Measurements from ENCODE around the gene CMSS1. TPM values are rescaled to one million over a fixed set of nuclear protein-coding genes. Genes with fewer than 3 reads are reported as not detected.

Gene CMSS1
- total and polyA plus RNA-seq, 2 of the 13 experiments (the other 11 are each of a cell fraction or from before 2014, with no cell fraction given): 6.4 to 48.7 TPM

DNA sequence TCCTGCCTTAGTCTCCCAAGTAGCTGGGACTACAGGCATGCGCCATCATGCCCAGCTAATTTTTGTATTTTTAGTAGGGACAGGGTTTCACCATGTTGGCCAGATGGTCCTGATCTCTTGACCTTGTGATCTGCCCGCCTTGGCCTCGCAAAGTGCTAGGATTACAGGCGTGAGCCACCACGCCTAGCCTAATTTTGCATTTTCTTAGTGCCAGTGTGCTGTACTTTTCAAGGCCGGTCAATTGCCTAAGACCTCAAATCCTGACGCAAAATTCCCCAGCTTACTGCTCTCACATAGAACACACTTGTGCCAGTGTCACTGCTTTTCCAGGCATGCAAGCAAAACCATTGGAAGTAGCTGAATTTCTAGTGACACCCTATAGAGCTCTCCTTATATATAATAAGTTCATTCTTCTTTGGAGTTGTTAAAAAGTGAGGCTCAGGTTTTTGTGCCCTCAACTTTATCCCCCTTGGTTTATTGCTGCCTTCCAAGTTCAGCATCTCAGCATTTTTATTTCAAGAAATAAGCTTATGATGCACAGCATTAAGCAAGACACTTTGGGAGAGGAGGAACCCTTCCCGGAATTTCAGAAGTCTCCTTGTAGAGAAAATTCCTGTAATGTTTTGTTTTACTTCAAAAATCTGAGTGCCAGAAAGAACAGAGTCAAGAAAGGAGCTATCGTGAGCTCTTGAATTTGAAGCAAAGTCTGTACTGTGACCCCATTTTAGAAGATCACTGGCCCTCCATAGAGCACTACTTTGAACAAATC, 203.4 kb downstream of the CMSS1 start:
- intact Hi-C loops (cut with micrococcal nuclease; ENCODE audit: unreplicated experiment) (no loop called here), in situ Hi-C loops (cut with HindIII; ENCODE audit: extremely low pct_ligation_motif_present, low pct_unique_long_range_greater_than_20kb) (no loop called here)
- Histone ChIP-seq H3K4me3 (replicated peaks in 1 of 3; ENCODE audit: insufficient read depth in 1 of 3, low read depth in 2 of 3, low read length in 3 of 3) (no peak overlapping the region), H3K36me3 (replicated peaks in 1 of 2; ENCODE audit: control insufficient read depth in 1 of 2, insufficient read depth in 2 of 2, low read length in 2 of 2) (no peaks in the 10 kb centered on the region), H2AFZ (ENCODE audit: low read length) (no peak overlapping the region), H3K27ac (ENCODE audit: extremely low read length, insufficient read depth, low read length) (no peak overlapping the region), H3K27me3 (ENCODE audit: control insufficient read depth in 1 of 2, insufficient read depth in 2 of 2, low read length in 2 of 2) (no peaks in the 10 kb centered on the region), H3K9me3 (ENCODE audit: low read length) (no peaks in the 10 kb centered on the region), H3K9ac (ENCODE audit: insufficient read depth, low read depth, low read length) (no peak overlapping the region), H3K79me2 (ENCODE audit: insufficient read depth, low read length) (no peaks in the 10 kb centered on the region), H3K4me2 (ENCODE audit: low read depth, low read length) (no peak overlapping the region), H4K20me1 (ENCODE audit: insufficient read depth, low read length) (no peaks in the 10 kb centered on the region), H3K4me1 (ENCODE audit: insufficient read depth, low read length) (peaks cover 34% of the 10 kb centered on the region)
- CTCF ChIA-PET (ENCODE audit: low intra/inter-chr PET ratio, low total read pairs): no interaction called here
- no peak for DNase-seq (ENCODE audit: low spot score)
- no peak for FAIRE-seq
- BruUV-seq (replicated peaks): no TSS peak
- POLR2A ChIA-PET: interaction anchor here (0.9 kb wide), 1 partner anchor 56 kb away, joined by 7 read pairs; no protein-coding TSS in a partner anchor
- WGBS (ENCODE audit: low lambda C conversion rate): 95% methylated on average over 9 of the region's 9 CpGs
- ATAC-seq: no peak
- TF ChIP-seq, protein P1, sequence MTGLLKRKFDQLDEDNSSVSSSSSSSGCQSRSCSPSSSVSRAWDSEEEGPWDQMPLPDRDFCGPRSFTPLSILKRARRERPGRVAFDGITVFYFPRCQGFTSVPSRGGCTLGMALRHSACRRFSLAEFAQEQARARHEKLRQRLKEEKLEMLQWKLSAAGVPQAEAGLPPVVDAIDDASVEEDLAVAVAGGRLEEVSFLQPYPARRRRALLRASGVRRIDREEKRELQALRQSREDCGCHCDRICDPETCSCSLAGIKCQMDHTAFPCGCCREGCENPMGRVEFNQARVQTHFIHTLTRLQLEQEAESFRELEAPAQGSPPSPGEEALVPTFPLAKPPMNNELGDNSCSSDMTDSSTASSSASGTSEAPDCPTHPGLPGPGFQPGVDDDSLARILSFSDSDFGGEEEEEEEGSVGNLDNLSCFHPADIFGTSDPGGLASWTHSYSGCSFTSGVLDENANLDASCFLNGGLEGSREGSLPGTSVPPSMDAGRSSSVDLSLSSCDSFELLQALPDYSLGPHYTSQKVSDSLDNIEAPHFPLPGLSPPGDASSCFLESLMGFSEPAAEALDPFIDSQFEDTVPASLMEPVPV (CRISPR knock-in tag; IDR thresholded peaks at IDR 0.05): no peak
- no peak for TF ChIP-seq ZMYM2 (CRISPR knock-in tag; IDR thresholded peaks at IDR 0.05)
- no peak for TF ChIP-seq ZNF251 (CRISPR knock-in tag; IDR thresholded peaks at IDR 0.05)
- TF ChIP-seq, protein P2, sequence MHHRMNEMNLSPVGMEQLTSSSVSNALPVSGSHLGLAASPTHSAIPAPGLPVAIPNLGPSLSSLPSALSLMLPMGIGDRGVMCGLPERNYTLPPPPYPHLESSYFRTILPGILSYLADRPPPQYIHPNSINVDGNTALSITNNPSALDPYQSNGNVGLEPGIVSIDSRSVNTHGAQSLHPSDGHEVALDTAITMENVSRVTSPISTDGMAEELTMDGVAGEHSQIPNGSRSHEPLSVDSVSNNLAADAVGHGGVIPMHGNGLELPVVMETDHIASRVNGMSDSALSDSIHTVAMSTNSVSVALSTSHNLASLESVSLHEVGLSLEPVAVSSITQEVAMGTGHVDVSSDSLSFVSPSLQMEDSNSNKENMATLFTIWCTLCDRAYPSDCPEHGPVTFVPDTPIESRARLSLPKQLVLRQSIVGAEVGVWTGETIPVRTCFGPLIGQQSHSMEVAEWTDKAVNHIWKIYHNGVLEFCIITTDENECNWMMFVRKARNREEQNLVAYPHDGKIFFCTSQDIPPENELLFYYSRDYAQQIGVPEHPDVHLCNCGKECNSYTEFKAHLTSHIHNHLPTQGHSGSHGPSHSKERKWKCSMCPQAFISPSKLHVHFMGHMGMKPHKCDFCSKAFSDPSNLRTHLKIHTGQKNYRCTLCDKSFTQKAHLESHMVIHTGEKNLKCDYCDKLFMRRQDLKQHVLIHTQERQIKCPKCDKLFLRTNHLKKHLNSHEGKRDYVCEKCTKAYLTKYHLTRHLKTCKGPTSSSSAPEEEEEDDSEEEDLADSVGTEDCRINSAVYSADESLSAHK (CRISPR knock-in tag; IDR thresholded peaks at IDR 0.05; ENCODE audit: borderline replicate concordance): no peak
- TF ChIP-seq, protein P3, sequence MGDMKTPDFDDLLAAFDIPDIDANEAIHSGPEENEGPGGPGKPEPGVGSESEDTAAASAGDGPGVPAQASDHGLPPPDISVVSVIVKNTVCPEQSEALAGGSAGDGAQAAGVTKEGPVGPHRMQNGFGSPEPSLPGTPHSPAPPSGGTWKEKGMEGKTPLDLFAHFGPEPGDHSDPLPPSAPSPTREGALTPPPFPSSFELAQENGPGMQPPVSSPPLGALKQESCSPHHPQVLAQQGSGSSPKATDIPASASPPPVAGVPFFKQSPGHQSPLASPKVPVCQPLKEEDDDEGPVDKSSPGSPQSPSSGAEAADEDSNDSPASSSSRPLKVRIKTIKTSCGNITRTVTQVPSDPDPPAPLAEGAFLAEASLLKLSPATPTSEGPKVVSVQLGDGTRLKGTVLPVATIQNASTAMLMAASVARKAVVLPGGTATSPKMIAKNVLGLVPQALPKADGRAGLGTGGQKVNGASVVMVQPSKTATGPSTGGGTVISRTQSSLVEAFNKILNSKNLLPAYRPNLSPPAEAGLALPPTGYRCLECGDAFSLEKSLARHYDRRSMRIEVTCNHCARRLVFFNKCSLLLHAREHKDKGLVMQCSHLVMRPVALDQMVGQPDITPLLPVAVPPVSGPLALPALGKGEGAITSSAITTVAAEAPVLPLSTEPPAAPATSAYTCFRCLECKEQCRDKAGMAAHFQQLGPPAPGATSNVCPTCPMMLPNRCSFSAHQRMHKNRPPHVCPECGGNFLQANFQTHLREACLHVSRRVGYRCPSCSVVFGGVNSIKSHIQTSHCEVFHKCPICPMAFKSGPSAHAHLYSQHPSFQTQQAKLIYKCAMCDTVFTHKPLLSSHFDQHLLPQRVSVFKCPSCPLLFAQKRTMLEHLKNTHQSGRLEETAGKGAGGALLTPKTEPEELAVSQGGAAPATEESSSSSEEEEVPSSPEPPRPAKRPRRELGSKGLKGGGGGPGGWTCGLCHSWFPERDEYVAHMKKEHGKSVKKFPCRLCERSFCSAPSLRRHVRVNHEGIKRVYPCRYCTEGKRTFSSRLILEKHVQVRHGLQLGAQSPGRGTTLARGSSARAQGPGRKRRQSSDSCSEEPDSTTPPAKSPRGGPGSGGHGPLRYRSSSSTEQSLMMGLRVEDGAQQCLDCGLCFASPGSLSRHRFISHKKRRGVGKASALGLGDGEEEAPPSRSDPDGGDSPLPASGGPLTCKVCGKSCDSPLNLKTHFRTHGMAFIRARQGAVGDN (CRISPR knock-in tag; IDR thresholded peaks at IDR 0.05): no peak
- no peak for TF ChIP-seq TEAD3 (CRISPR knock-in tag; optimal IDR thresholded peaks at IDR 0.05; ENCODE audit: borderline replicate concordance)
- TF ChIP-seq, protein P4, sequence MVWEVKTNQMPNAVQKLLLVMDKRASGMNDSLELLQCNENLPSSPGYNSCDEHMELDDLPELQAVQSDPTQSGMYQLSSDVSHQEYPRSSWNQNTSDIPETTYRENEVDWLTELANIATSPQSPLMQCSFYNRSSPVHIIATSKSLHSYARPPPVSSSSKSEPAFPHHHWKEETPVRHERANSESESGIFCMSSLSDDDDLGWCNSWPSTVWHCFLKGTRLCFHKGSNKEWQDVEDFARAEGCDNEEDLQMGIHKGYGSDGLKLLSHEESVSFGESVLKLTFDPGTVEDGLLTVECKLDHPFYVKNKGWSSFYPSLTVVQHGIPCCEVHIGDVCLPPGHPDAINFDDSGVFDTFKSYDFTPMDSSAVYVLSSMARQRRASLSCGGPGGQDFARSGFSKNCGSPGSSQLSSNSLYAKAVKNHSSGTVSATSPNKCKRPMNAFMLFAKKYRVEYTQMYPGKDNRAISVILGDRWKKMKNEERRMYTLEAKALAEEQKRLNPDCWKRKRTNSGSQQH (CRISPR knock-in tag; IDR thresholded peaks at IDR 0.05; ENCODE audit: low read depth): no peak
- no peak for TF ChIP-seq PRPF4 (IDR thresholded peaks at IDR 0.05; ENCODE audit: low read depth, low read length, poor library complexity, severe bottlenecking)
- TF ChIP-seq, protein P5, sequence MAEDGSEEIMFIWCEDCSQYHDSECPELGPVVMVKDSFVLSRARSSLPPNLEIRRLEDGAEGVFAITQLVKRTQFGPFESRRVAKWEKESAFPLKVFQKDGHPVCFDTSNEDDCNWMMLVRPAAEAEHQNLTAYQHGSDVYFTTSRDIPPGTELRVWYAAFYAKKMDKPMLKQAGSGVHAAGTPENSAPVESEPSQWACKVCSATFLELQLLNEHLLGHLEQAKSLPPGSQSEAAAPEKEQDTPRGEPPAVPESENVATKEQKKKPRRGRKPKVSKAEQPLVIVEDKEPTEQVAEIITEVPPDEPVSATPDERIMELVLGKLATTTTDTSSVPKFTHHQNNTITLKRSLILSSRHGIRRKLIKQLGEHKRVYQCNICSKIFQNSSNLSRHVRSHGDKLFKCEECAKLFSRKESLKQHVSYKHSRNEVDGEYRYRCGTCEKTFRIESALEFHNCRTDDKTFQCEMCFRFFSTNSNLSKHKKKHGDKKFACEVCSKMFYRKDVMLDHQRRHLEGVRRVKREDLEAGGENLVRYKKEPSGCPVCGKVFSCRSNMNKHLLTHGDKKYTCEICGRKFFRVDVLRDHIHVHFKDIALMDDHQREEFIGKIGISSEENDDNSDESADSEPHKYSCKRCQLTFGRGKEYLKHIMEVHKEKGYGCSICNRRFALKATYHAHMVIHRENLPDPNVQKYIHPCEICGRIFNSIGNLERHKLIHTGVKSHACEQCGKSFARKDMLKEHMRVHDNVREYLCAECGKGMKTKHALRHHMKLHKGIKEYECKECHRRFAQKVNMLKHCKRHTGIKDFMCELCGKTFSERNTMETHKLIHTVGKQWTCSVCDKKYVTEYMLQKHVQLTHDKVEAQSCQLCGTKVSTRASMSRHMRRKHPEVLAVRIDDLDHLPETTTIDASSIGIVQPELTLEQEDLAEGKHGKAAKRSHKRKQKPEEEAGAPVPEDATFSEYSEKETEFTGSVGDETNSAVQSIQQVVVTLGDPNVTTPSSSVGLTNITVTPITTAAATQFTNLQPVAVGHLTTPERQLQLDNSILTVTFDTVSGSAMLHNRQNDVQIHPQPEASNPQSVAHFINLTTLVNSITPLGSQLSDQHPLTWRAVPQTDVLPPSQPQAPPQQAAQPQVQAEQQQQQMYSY (CRISPR knock-in tag; IDR thresholded peaks at IDR 0.05): no peak

Measured in HepG2 (cell line).